ENCODE measurements around the gene TIMM21. TPM values are rescaled to one million over a fixed set of nuclear protein-coding genes. Genes with fewer than 3 reads are reported as not detected.

The TIMM21 gene
- total RNA-seq, 1 experiment from 2014 or later: 17.2 TPM

DNA sequence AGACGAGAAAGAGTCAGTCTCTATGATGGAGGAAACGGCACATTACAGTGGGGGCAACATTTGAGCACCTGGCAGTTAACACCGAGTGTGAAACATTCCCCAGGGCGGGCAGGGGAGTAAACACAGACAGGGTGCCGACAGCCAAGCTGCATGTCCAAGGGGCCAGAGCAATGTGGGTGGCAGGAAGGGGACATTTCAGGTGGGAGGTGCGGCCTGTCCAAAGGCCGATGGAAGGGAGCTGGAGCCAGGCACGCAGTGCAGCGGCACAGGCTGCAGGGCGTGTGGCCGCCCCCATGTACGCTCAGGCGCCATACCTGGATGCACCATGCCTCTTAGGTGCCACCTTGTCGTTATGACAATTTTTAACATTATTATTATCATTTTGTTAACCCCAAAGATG is 43.3 kb downstream of the TIMM21 start:
- DNase-seq (ENCODE audit: low spot score): no peak

DNA sequence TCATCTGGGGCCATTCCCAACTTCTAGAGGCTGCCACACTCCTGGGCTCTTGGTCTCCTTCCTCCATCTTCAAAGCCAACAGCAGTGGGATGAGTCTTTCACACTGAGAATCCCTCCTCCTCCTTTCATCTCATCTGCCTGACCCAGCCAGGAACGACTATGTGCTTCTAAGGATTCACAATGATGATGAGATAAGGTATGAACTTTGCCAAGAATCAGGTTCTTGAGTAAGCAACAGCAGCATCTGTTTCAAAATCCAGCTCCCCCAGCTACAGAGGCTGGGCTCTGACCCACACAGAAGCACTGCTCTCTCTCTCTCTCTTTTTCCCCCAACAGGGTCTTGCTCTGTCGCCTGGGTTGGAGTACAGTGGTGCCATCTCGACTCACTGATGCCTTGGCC is 46.4 kb downstream of the TIMM21 start:
- DNase-seq (ENCODE audit: low spot score): no peak

DNA sequence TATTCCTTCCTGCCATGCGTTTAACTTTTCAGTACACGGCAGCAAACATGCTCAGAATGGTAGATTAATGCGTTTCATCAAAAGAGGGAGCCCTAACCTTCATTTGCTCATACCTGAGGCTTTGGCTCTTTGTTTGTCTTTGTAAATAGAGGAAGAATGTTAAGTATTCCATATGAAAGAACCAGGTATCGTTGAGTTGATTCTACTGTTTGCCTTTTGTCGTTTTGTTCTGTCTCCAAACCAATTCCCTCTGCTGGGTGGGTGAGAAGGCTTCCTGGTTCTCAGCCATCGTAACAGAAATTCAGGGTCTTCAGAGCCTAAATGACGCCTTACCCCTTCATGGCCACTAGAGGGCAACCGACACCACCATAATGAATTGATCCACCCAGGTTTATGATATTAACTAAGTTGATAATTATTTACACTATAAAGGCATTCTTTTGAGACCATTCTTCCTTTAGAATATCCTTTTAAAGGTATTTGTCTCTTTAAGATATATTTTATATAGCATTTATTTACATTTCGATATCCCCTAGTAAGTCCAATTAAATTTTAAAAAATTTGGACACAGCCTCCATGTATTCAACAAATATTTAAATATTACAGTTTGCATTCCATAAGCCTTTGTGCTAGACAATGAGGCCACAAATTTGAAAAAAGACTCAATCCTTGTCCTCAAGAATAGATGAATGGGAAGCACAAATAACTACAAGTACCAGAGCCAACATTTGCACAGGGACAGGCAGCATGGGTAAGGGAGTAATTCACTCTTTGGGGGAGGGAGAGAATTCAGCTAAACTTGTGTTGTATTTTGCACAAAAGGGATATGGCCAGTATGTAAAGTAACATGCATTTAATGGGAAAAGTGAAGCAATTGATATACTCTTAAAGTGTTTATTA is 48.1 kb downstream of the TIMM21 start:
- DNase-seq (ENCODE audit: low spot score): peak; percentile 76

DNA sequence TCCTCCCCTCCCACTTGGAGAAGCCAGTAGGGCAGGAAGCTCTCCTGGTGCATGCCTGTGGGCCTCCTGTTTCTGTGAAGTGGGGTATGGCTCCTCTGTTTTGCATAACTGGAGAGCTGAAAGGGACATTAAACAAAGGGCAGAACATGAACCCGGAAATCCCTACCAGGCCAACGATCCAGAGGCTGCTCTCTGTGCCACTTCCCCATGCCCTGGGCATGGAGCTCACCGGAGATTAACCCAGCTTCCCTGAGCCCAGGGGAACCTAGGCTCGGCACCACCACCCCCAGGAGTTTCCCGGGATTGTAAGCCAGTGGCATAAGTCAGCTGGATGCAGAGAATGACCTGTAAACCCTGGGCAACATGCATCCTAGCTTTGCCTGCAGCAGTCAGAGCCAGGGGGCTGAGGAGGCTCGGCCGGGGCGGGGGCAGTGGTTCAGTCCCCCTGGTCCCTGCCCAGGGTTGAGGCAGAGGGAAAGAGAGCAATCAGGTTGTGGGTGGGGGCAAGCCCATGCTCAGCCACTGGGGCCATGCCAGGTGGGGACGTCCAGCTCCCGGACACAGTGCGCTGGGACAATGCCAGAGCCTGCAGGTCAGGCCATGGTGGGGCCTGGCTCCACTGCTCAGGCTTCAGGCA is 49.5 kb downstream of the TIMM21 start:
- DNase-seq (ENCODE audit: low spot score): peak; percentile 39

DNA sequence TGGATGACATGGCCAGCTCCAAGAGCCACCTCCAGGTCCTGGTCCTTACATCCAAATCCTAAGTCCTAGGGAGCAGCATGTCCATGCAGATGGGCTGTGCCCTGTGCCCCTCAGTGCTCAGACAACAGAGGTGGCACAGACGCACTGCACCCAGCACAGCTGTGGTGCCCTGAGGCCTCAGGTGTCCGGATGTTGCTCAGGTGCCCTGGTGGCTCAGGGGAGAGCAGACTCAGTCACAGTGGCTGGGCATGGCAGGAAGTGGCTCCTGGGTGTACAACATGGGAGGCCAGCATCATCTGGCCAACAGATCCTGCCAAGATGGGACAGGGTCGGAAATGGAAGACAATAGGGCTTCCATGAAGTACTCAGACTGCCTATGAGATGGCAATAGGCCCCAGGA is 50.1 kb downstream of the TIMM21 start:
- DNase-seq (ENCODE audit: low spot score): no peak

GRCh38 chr18:74200780-74201179 is 52.5 kb downstream of the TIMM21 start:
- DNase-seq (ENCODE audit: low spot score): no peak

- DNase-seq (ENCODE audit: low spot score): no peak
Measured at GRCh38 chr18:74203811-74204210, 55.5 kb downstream of the TIMM21 start.

- no peak for DNase-seq (ENCODE audit: low spot score)
Measured at GRCh38 chr18:74204526-74205152, 56.3 kb downstream of the TIMM21 start.

Other genes starting within 250 kb of the TIMM21 start
- gene FBXO15, start 689 bp upstream of the TIMM21 start, total RNA-seq (2014; rRNA removed; shearing (Covaris generic)): not detected in 2 replicates
- 130 and 133 TPM in 2 replicates for gene CYB5A, start 143.4 kb downstream of the TIMM21 start, total RNA-seq (2014; rRNA removed; shearing (Covaris generic))
- gene C18orf63, start 167.3 kb downstream of the TIMM21 start, total RNA-seq (2014; rRNA removed; shearing (Covaris generic)): not detected in 2 replicates